ENCODE measurements around the gene SERINC5. TPM values are rescaled to one million over a fixed set of nuclear protein-coding genes. Genes with fewer than 3 reads are reported as not detected.

SERINC5 gene
- total and polyA plus RNA-seq, 2 of the 4 experiments (the other 2 are of a cell fraction), result 5.0 to 8.1 TPM

- 91% methylated on average over 4 of the region's 8 CpGs; no CpG with 5 or more reads in 1 of the 2 experiments for WGBS, 2 experiments (ENCODE audit: extremely low coverage in 2 of 2, insufficient read length in 1 of 2)
Observed at GRCh38 chr5:80189201-80189600, 66.6 kb downstream of the SERINC5 start.

More at GRCh38 chr5:80189201-80189600, 66.6 kb downstream of the SERINC5 start:
- DNase-seq, result no peak
- no peak overlapping the region for H2BK120ac ChIP-seq (ENCODE audit: low read depth, low read length)
- peaks cover 5 to 21% of the 10 kb centered on the region in 2 experiments; a peak in 2 of 4 replicates for H3K79me1 ChIP-seq (ENCODE audit: low read depth in 1 of 2, low read length in 2 of 2)
- CTCF ChIA-PET, result no interaction called here
- no peaks in the 10 kb centered on the region for H4K20me1 ChIP-seq (ENCODE audit: insufficient read depth, low read length)
- no peaks in the 10 kb centered on the region for H3K36me3 ChIP-seq (ENCODE audit: control insufficient read depth, insufficient read depth, low read length)
- peaks cover 5% of the 10 kb centered on the region for H3K4me1 ChIP-seq (ENCODE audit: control insufficient read depth, insufficient read depth, low read length)
- H3K4me3 ChIP-seq (ENCODE audit: insufficient read depth, low read depth, low read length), result no peak overlapping the region
- H2AK5ac ChIP-seq (ENCODE audit: low read depth, low read length), result no peak overlapping the region
- no peaks in the 10 kb centered on the region for H3K27me3 ChIP-seq (ENCODE audit: control insufficient read depth, insufficient read depth, low read length)
- no peak overlapping the region for H3K4ac ChIP-seq (ENCODE audit: low read depth, low read length)
- H3K9me1 ChIP-seq (ENCODE audit: insufficient read depth, low read length), result peaks cover 19% of the 10 kb centered on the region
- H2BK5ac ChIP-seq (ENCODE audit: low read depth, low read length, poor library complexity, severe bottlenecking), result no peak overlapping the region
- no peak overlapping the region for H3K9ac ChIP-seq (ENCODE audit: low read depth, low read length)
- TF ChIP-seq RFX5 (IDR thresholded peaks at IDR 0.05; ENCODE audit: low read depth, low read length) (no peak), RCOR1 (IDR thresholded peaks at IDR 0.05; ENCODE audit: insufficient replicate concordance, low read length) (no peak), RAD21 (IDR thresholded peaks at IDR 0.05; ENCODE audit: low read length) (no peak), MXI1 (IDR thresholded peaks at IDR 0.05; ENCODE audit: borderline replicate concordance, low read depth, low read length) (no peak), BHLHE40 (IDR thresholded peaks at IDR 0.05; ENCODE audit: low read depth, low read length) (no peak), CHD1 (IDR thresholded peaks at IDR 0.05; ENCODE audit: low read depth, low read length) (no peak), USF2 (IDR thresholded peaks at IDR 0.05; ENCODE audit: low read depth, low read length) (no peak), FOS (IDR thresholded peaks at IDR 0.05; ENCODE audit: low read depth, low read length) (no peak), SMC3 (IDR thresholded peaks at IDR 0.05; ENCODE audit: low read depth, low read length) (no peak)
- no peak overlapping the region for H3K4me2 ChIP-seq (ENCODE audit: low read depth, low read length)
- no peak overlapping the region for H2AK9ac ChIP-seq (replicated peaks; ENCODE audit: low read depth, low read length, poor library complexity)
- no peak overlapping the region for H4K8ac ChIP-seq (ENCODE audit: low read depth in 2 of 2, low read length in 2 of 2)
- no peak overlapping the region for H3K56ac ChIP-seq (ENCODE audit: extremely low read depth, insufficient read depth, low read length)
- H3K14ac ChIP-seq (replicated peaks; ENCODE audit: low read depth, low read length), result no peak overlapping the region
- no peak overlapping the region for H4K91ac ChIP-seq (ENCODE audit: insufficient read depth, low read depth, low read length)
- dilution Hi-C loops (cut with HindIII; ENCODE audit: low sequenced_read_pairs, unreplicated experiment), result no loop called here
- no peak overlapping the region for H2AFZ ChIP-seq (replicated peaks; ENCODE audit: low read length, poor library complexity)
- H3K27ac ChIP-seq (ENCODE audit: insufficient read depth, low read length), result no peak overlapping the region
- BruUV-seq (replicated peaks), result no TSS peak
- no peak for ATAC-seq (ENCODE audit: low read depth)
- no peak overlapping the region for H3K18ac ChIP-seq (ENCODE audit: low read depth, low read length)
- no peaks in the 10 kb centered on the region for H3K9me3 ChIP-seq (ENCODE audit: control insufficient read depth, insufficient read depth, low read length)
- H3K23ac ChIP-seq (ENCODE audit: low read depth, low read length), result no peak overlapping the region
- in situ Hi-C loops (cut with MboI; ENCODE audit: low sequenced_read_pairs), result no loop called here
- intact Hi-C loops (cut with micrococcal nuclease), result no loop called here
- POLR2A ChIA-PET (ENCODE audit: unreplicated experiment), result no interaction called here
- no peak overlapping the region for H2BK15ac ChIP-seq (ENCODE audit: low read depth, low read length)
- no peak overlapping the region for H2BK20ac ChIP-seq (ENCODE audit: low read depth, low read length)
- no peak overlapping the region for H4K5ac ChIP-seq (ENCODE audit: low read depth, low read length)
